ENCODE data around the gene SORCS3.

DNA sequence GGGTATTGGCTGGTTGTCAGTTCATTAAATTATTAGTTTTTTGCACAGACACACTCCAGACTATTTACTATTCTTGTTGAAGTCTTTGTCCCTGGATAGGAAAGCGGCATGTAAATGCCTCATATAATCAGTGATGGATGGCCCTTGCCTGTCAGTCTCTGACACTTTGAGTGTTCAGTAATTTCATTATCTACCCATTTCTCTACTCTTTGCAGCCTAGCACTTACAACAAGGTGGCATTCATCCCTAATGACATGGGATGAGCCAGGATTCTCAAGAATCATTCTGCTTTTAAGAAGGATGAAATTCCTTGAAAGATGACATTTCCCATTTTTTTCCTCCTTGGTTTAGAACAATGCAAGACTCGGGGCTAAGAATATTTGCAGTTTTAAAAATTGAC is 155.7 kb downstream of the SORCS3 start:
- no peak for TF ChIP-seq EZH2 (IDR thresholded peaks at IDR 0.05)
- TF ChIP-seq POLR2AphosphoS5 (IDR thresholded peaks at IDR 0.05; ENCODE audit: borderline replicate concordance, low read depth, low read length) = no peak
- TF ChIP-seq FOXP2 (optimal IDR thresholded peaks at IDR 0.05; ENCODE audit: control extremely low read depth, extremely low read length, insufficient read depth) = no peak
